Nephron progenitor cell (in vitro differentiated cells): ENCODE measurements around the gene KRT23.

Experiments used
- DNase-seq: peaks from one replicate; pipeline ENCODE4 v3.0.0; 2021
- H3K27ac Mint-ChIP-seq: 2 replicates; pipeline ENCODE4 v1.8.0; 2021; ENCODE audit warnings: mild to moderate bottlenecking, moderate library complexity, mixed read lengths
- H3K27me3 Mint-ChIP-seq: 2 replicates; pipeline ENCODE4 v1.8.0; 2021; ENCODE audit warnings: mild to moderate bottlenecking, low read depth, mixed read lengths; ENCODE audit not compliant: poor library complexity
- H3K36me3 Mint-ChIP-seq: 2 replicates; pipeline ENCODE4 v1.8.0; 2021; ENCODE audit warnings: low read depth, mixed read lengths
- H3K4me1 Mint-ChIP-seq: 2 replicates; pipeline ENCODE4 v1.8.0; 2021; ENCODE audit warnings: mixed read lengths
- H3K4me3 Mint-ChIP-seq: 2 replicates; pipeline ENCODE4 v1.8.0; 2021; ENCODE audit warnings: mild to moderate bottlenecking, moderate library complexity, mixed read lengths
- H3K9me3 Mint-ChIP-seq: 2 replicates; pipeline ENCODE4 v1.8.0; 2021; ENCODE audit warnings: mild to moderate bottlenecking, moderate library complexity, mixed read lengths
- TF ChIP-seq, protein P1 (sequence below): fragments of 200-600 bp; sonication (generic); IDR thresholded peaks from 2 replicates; pipeline ENCODE4 v1.5.0; 2021; ENCODE audit warnings: antibody characterized with exemption

The KRT23 gene

DNA sequence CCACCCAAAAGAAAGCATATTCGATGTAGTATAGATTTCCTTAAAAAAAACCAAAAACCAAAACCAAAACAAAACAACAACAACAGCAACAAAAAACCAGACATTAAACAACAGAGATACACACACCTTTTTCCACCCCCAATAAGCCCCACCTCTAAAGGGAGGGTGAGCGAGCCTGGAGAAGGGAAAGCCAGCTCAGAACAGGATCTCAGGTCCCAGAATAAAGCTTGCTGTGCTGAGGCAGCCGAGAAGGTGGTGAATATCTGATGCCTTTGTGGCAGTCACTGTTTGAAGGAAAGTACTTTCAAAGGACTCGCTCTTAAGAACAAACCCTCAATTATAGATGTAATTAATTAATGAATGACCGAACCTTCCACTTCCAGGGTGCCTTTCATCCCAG lies 470 bp downstream of the KRT23 start:
- H3K27ac Mint-ChIP-seq, result no peak overlapping the region
- no peak for DNase-seq
- TF ChIP-seq, protein P1, sequence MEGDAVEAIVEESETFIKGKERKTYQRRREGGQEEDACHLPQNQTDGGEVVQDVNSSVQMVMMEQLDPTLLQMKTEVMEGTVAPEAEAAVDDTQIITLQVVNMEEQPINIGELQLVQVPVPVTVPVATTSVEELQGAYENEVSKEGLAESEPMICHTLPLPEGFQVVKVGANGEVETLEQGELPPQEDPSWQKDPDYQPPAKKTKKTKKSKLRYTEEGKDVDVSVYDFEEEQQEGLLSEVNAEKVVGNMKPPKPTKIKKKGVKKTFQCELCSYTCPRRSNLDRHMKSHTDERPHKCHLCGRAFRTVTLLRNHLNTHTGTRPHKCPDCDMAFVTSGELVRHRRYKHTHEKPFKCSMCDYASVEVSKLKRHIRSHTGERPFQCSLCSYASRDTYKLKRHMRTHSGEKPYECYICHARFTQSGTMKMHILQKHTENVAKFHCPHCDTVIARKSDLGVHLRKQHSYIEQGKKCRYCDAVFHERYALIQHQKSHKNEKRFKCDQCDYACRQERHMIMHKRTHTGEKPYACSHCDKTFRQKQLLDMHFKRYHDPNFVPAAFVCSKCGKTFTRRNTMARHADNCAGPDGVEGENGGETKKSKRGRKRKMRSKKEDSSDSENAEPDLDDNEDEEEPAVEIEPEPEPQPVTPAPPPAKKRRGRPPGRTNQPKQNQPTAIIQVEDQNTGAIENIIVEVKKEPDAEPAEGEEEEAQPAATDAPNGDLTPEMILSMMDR, result no peak

DNA sequence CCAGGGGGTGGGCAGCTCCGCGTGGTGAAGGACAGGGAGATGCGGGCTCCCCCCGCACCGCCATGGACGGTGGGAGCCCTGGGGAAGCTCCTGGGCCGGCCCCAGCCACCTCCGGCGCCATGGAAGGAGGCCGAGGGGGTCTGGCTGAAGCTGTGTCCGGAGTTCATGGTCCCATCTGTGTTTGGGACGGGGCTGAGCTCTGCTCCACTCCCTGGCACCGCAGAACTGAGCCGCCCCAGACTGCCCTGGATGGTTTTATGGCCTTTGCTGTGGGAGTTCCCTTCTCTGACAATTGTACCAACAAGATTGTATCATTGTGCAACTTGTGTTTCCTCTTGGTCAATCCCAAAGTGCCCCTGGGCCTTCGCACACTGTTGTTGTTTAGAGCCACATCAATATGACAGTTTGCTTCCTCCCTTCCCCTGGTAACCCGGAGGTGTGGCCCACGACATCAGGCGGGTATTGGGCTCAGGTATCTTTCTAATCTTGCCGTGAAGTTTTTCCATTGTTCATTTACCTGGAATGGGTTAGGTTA lies 942 bp downstream of the KRT23 start:
- peaks cover 7% of the 10 kb centered on the region for H3K27me3 Mint-ChIP-seq
- H3K36me3 Mint-ChIP-seq, result no peaks in the 10 kb centered on the region
- DNase-seq, result no peak
- TF ChIP-seq, protein P1, result no peak
- peaks cover 15% of the 10 kb centered on the region for H3K4me1 Mint-ChIP-seq
- H3K9me3 Mint-ChIP-seq, result no peaks in the 10 kb centered on the region
- no peak overlapping the region for H3K4me3 Mint-ChIP-seq
- no peak overlapping the region for H3K27ac Mint-ChIP-seq

More for the DNA sequence above, 470 bp downstream of the KRT23 start:
- Mint-ChIP-seq H3K36me3 (no peaks in the 10 kb centered on the region), H3K27me3 (peaks cover 7% of the 10 kb centered on the region), H3K4me3 (no peak overlapping the region), H3K9me3 (no peaks in the 10 kb centered on the region), H3K4me1 (peaks cover 15% of the 10 kb centered on the region)

DNA sequence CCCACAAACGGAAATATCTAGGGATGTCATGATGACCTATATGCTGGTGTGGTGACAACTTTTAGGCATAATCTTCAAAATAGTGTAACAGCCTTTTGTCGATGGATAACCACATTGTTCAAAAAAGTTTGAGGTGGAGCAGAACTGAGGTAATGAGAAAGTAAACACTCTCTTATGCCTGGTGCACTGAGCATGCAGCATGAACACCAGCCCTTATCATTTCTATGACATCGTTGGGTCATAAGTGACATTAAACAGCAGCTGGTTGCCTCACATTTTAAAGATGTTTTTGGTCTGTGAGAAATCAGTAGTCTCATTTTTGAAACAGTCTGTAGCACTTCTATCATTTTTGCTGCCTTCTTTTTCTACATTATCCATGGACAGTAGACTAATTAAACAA lies 1.8 kb downstream of the KRT23 start:
- Mint-ChIP-seq H3K36me3 (no peaks in the 10 kb centered on the region), H3K27me3 (peaks cover 3% of the 10 kb centered on the region), H3K4me1 (peaks cover 15% of the 10 kb centered on the region), H3K4me3 (no peak overlapping the region), H3K9me3 (no peaks in the 10 kb centered on the region), H3K27ac (no peak overlapping the region)
- DNase-seq, result no peak
- TF ChIP-seq, protein P1, result no peak

DNA sequence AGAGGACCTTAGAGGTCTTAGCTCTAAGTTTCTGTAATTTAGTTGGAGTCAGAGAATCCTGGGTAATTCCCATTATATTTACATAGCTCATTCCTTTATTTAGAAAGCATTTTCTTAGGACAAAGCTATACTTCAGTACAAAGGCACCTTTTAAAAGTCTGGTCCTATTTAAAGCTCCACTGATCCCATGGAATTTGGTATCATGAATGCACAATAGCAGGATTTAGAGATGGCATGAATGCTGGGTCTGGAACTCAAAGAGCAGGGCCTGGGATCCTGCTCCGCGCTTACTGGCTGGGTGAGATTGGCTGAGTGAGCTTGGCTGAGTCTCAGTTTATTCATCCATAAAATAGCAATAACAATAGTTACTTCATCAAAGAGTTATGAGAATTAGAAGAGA lies 4.8 kb downstream of the KRT23 start:
- TF ChIP-seq, protein P1, result no peak
- Mint-ChIP-seq H3K27ac (no peak overlapping the region), H3K36me3 (no peaks in the 10 kb centered on the region), H3K4me1 (peaks cover 11% of the 10 kb centered on the region), H3K27me3 (peaks cover 3% of the 10 kb centered on the region), H3K4me3 (no peak overlapping the region), H3K9me3 (no peaks in the 10 kb centered on the region)
- DNase-seq, result no peak

DNA sequence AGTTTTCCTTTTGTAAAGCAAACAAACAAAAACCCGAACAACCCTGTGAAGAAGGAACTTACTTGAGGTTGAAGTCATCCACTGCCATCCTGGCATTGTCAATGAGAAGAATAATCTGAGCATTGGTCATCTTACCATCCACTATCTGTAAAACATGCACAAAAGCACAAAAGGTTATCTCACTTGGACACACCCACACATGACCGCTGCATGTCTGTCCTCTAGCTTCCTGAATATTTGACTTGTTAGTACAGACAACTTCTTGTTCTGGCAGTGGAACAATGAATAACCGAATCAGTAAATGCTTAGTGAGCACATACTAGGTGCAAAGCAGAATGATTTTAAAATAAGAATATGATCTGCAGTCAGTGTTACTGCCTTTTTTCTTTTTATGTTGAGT lies 6.1 kb downstream of the KRT23 start:
- Mint-ChIP-seq H3K4me1 (no peaks in the 10 kb centered on the region), H3K4me3 (no peak overlapping the region), H3K27me3 (peaks cover 3% of the 10 kb centered on the region), H3K27ac (no peak overlapping the region), H3K9me3 (no peaks in the 10 kb centered on the region), H3K36me3 (no peaks in the 10 kb centered on the region)
- TF ChIP-seq, protein P1, result no peak
- DNase-seq, result no peak

DNA sequence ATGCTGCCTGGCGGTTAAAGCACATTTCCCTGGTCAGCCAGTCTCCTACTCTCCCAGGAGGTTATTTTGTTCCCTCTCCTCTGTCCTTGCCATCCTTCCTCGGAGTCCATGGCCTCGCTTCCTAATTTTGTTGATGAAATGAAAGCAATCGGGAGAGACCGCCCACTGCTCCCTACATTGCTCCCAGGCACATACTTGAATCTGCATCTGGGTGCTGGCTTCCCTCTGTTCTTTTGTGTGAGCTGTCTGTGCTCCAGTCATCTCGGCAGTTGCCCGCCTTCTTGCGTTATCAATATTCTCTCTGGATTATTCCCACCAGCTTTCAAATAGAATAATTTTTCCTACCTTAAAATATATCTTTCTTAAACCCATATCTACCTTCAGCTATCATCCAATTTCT lies 11.1 kb downstream of the KRT23 start:
- Mint-ChIP-seq H3K4me1 (peaks cover 8% of the 10 kb centered on the region), H3K36me3 (no peaks in the 10 kb centered on the region), H3K4me3 (no peak overlapping the region), H3K27me3 (peaks cover 6% of the 10 kb centered on the region), H3K9me3 (no peaks in the 10 kb centered on the region), H3K27ac (no peak overlapping the region)
- TF ChIP-seq, protein P1, result no peak
- no peak for DNase-seq
